Endothelial cell (in vitro differentiated cells): Measurements from ENCODE around the gene TRPM3. TPM values are rescaled to one million over a fixed set of nuclear protein-coding genes. Genes with fewer than 3 reads are reported as not detected.

Experiments
- DNase-seq: peaks from one replicate; pipeline ENCODE4 v3.0.0; 2021; ENCODE audit warnings: low spot score
- H3K27ac Mint-ChIP-seq: one replicate; pipeline ENCODE4 v1.8.0; 2021; ENCODE audit warnings: mixed read lengths, inconsistent platforms; ENCODE audit not compliant: unreplicated experiment
- H3K27me3 Mint-ChIP-seq: one replicate; pipeline ENCODE4 v1.8.0; 2021; ENCODE audit warnings: mild to moderate bottlenecking, moderate library complexity, mixed read lengths, inconsistent platforms; ENCODE audit not compliant: unreplicated experiment
- H3K36me3 Mint-ChIP-seq: one replicate; pipeline ENCODE4 v1.8.0; 2021; ENCODE audit warnings: mild to moderate bottlenecking, low read depth, mixed read lengths, inconsistent platforms; ENCODE audit not compliant: unreplicated experiment
- H3K4me1 Mint-ChIP-seq: one replicate; pipeline ENCODE4 v1.8.0; 2021; ENCODE audit warnings: mild to moderate bottlenecking, mixed read lengths, inconsistent platforms; ENCODE audit not compliant: unreplicated experiment
- H3K4me3 Mint-ChIP-seq: one replicate; pipeline ENCODE4 v1.8.0; 2021; ENCODE audit warnings: mild to moderate bottlenecking, mixed read lengths, inconsistent platforms; ENCODE audit not compliant: unreplicated experiment
- H3K9me3 Mint-ChIP-seq: one replicate; pipeline ENCODE4 v1.8.0; 2021; ENCODE audit warnings: mixed read lengths, inconsistent platforms; ENCODE audit not compliant: unreplicated experiment
- total RNA-seq: library from RNA; stranded (reverse); fragmentation: NEBNext Ultra II Directional; extraction: Animal tissue kit (Norgen Biotek cat#: 25700); gene quantifications from one replicate; pipeline ENCODE4 v1.2.1, GENCODE V29; 2021; ENCODE audit not compliant: unreplicated experiment
- TF ChIP-seq, protein P1 (sequence below): fragments of 200-600 bp; sonication (generic); IDR thresholded peaks from one replicate; pipeline ENCODE4 v1.5.0; 2021; ENCODE audit warnings: antibody characterized with exemption; ENCODE audit not compliant: unreplicated experiment

The TRPM3 gene
- total RNA-seq, 1 donor from 2014 or later: 0.54 TPM

- no peak for DNase-seq
- no peaks in the 10 kb centered on the region for H3K27me3 Mint-ChIP-seq
- no peak overlapping the region for H3K27ac Mint-ChIP-seq
- no peaks in the 10 kb centered on the region for H3K4me1 Mint-ChIP-seq
- H3K4me3 Mint-ChIP-seq: no peak overlapping the region
- no peaks in the 10 kb centered on the region for H3K9me3 Mint-ChIP-seq
- TF ChIP-seq, protein P1, sequence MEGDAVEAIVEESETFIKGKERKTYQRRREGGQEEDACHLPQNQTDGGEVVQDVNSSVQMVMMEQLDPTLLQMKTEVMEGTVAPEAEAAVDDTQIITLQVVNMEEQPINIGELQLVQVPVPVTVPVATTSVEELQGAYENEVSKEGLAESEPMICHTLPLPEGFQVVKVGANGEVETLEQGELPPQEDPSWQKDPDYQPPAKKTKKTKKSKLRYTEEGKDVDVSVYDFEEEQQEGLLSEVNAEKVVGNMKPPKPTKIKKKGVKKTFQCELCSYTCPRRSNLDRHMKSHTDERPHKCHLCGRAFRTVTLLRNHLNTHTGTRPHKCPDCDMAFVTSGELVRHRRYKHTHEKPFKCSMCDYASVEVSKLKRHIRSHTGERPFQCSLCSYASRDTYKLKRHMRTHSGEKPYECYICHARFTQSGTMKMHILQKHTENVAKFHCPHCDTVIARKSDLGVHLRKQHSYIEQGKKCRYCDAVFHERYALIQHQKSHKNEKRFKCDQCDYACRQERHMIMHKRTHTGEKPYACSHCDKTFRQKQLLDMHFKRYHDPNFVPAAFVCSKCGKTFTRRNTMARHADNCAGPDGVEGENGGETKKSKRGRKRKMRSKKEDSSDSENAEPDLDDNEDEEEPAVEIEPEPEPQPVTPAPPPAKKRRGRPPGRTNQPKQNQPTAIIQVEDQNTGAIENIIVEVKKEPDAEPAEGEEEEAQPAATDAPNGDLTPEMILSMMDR: no peak
- H3K36me3 Mint-ChIP-seq: no peaks in the 10 kb centered on the region
Measured at GRCh38 chr9:70760228-70760627, 361.2 kb downstream of the TRPM3 start.

DNA sequence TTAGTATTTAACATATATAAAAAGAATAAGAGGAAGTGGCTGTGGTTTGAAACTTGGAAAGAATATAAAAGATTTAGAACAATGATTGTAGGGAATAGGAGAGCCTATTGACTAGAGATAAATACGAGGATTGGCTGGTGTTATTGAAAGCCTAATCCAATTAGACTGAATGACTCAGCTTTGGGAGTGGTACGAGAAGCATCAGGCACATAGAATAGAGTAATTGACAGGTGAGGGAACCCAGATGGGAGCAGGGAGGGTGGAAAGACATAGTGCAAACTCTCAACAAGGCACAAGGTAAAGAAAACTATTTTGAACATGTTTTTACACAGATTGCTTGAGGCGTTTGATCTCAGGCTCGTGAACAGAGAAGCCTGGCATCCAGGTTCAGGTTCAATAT is 368.1 kb downstream of the TRPM3 start:
- no peaks in the 10 kb centered on the region for H3K4me1 Mint-ChIP-seq
- H3K27ac Mint-ChIP-seq: no peak overlapping the region
- DNase-seq: no peak
- H3K36me3 Mint-ChIP-seq: no peaks in the 10 kb centered on the region
- no peak overlapping the region for H3K4me3 Mint-ChIP-seq
- H3K9me3 Mint-ChIP-seq: no peaks in the 10 kb centered on the region
- TF ChIP-seq, protein P1: no peak
- no peaks in the 10 kb centered on the region for H3K27me3 Mint-ChIP-seq

DNA sequence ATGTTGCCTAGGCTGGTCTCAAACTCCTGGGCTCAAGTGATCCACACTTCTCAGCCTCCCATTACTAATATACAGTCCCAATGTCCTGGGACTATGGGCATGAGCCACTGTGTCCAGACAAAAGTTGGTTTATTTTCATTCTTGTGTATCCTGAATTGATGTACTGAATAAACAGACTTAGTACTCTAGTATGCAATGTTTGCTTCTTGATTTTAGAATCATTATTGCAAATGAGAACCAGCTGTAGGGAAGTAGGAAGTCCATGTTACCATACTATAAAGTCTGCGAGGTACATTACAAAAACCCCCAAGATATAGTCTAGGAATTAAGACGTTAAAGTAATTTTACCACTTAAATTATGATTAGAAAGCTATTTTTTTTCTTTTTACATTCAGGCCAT is 372.4 kb downstream of the TRPM3 start:
- no peak for DNase-seq
- no peaks in the 10 kb centered on the region for H3K4me1 Mint-ChIP-seq
- H3K27ac Mint-ChIP-seq: no peak overlapping the region
- no peaks in the 10 kb centered on the region for H3K36me3 Mint-ChIP-seq
- no peaks in the 10 kb centered on the region for H3K27me3 Mint-ChIP-seq
- no peak overlapping the region for H3K4me3 Mint-ChIP-seq
- TF ChIP-seq, protein P1: no peak
- H3K9me3 Mint-ChIP-seq: no peaks in the 10 kb centered on the region

DNA sequence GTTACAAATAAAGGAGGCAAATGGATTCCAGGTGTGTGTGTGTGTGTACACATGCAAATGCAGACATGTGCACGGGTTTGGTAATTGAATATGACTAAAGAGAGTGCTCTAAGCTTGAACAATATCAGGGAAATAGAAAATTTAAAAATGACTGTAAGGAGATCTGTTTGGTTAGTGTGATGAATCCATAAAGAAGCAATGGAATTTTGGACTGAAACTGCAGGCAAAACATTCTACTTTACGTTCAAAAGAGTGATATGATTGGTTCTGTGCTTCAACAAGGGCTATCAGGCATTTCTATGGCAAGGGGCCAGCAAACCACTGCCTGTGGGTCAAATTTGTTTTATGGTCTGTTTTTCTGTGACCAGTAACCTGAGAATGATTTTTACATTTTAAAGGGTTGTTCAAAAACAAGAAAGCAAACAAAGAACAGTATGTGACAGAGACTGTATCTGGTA is 374.1 kb downstream of the TRPM3 start:
- H3K27ac Mint-ChIP-seq: no peak overlapping the region
- no peaks in the 10 kb centered on the region for H3K36me3 Mint-ChIP-seq
- H3K9me3 Mint-ChIP-seq: no peaks in the 10 kb centered on the region
- DNase-seq: no peak
- TF ChIP-seq, protein P1: no peak
- peaks cover 2% of the 10 kb centered on the region for H3K27me3 Mint-ChIP-seq
- no peaks in the 10 kb centered on the region for H3K4me1 Mint-ChIP-seq
- H3K4me3 Mint-ChIP-seq: no peak overlapping the region

DNA sequence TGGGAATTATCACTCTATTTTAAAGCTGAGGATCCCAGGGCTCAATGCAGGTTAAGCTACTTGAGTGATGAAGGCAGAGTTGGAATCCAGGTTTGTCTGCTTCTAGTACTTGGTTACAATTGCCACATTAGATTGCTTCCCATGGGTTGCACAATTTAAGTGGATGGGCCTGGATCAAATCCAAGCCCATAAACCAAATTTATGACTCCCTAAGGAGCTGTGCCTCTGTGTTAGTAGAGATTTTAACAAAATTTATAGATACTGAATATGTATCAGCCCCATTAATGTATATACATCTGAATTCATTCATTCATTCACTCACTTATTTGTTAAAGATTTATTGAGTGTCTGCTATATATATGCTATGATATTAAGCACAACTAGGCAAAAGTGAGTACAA is 374.7 kb downstream of the TRPM3 start:
- Mint-ChIP-seq H3K4me3 (no peak overlapping the region), H3K27me3 (peaks cover 2% of the 10 kb centered on the region), H3K9me3 (no peaks in the 10 kb centered on the region), H3K36me3 (no peaks in the 10 kb centered on the region), H3K4me1 (no peaks in the 10 kb centered on the region), H3K27ac (no peak overlapping the region)
- TF ChIP-seq, protein P1: no peak
- no peak for DNase-seq
